SK-N-SH treated with all-trans-retinoic acid at 6 μM for 48 hours (cell line): ENCODE measurements around the gene DAAM2.

Source experiments
- ATAC-seq: fragments of 200-7000 bp; cut with Tn5 transposase; 3 replicates; pipeline ENCODE4 v1.9.1; 2020; ENCODE audit warnings: mild to moderate bottlenecking, moderate library complexity
- ARNTL ChIP-seq: fragments of 450-650 bp; formaldehyde crosslinking; IDR thresholded peaks from 2 replicates; pipeline ENCODE4 v1.5.0; 2020; ENCODE audit warnings: low read depth, mild to moderate bottlenecking, moderate library complexity, borderline replicate concordance
- BACH2 ChIP-seq: fragments of 250-450 bp; sonication (Bioruptor Pico); IDR thresholded peaks from 2 replicates; pipeline ENCODE4 v1.9.0; 2021; ENCODE audit warnings: mild to moderate bottlenecking, borderline replicate concordance
- CSDC2 ChIP-seq: fragments of 250-450 bp; sonication (Bioruptor Pico); IDR thresholded peaks from 2 replicates; pipeline ENCODE4 v1.5.0; 2020; ENCODE audit warnings: mild to moderate bottlenecking, moderate library complexity
- ESRRG ChIP-seq: fragments of 250-450 bp; sonication (Bioruptor Pico); IDR thresholded peaks from 2 replicates; pipeline ENCODE4 v1.6.1; 2021; ENCODE audit warnings: mild to moderate bottlenecking
- GLIS3 ChIP-seq: fragments of 250-450 bp; sonication (Bioruptor Pico); IDR thresholded peaks from 2 replicates; pipeline ENCODE4 v1.5.0; 2020; ENCODE audit warnings: mild to moderate bottlenecking, moderate library complexity
- ISL1 ChIP-seq: fragments of 250-450 bp; sonication (Bioruptor Pico); IDR thresholded peaks from 2 replicates; pipeline ENCODE4 v2.1.2; 2022; ENCODE audit warnings: mild to moderate bottlenecking, moderate library complexity
- OSR1 ChIP-seq: fragments of 250-450 bp; sonication (Bioruptor Pico); IDR thresholded peaks from 2 replicates; pipeline ENCODE4 v1.8.0; 2022; ENCODE audit warnings: moderate library complexity, mild to moderate bottlenecking, inconsistent platforms
- POU6F1 ChIP-seq: fragments of 250-450 bp; sonication (Bioruptor Pico); IDR thresholded peaks from 2 replicates; pipeline ENCODE4 v1.8.0; 2021; ENCODE audit warnings: low read depth, mild to moderate bottlenecking, moderate library complexity, borderline replicate concordance
- PPARA ChIP-seq: fragments of 250-450 bp; sonication (Bioruptor Pico); IDR thresholded peaks from 2 replicates; pipeline ENCODE4 v1.5.0; 2020; ENCODE audit warnings: mild to moderate bottlenecking, borderline replicate concordance
- RARB ChIP-seq: fragments of 250-450 bp; sonication (Bioruptor Pico); IDR thresholded peaks from 2 replicates; pipeline ENCODE4 v1.8.0; 2021; ENCODE audit warnings: mild to moderate bottlenecking, moderate library complexity
- SNAI2 ChIP-seq: fragments of 250-450 bp; sonication (Bioruptor Pico); IDR thresholded peaks from 2 replicates; pipeline ENCODE4 v1.5.0; 2020; ENCODE audit warnings: mild to moderate bottlenecking, moderate library complexity
- TCF4 ChIP-seq: fragments of 250-450 bp; sonication (Bioruptor Pico); IDR thresholded peaks from 2 replicates; pipeline ENCODE4 v1.8.0; 2021; ENCODE audit warnings: mild to moderate bottlenecking, moderate library complexity, borderline replicate concordance
- TOX ChIP-seq: fragments of 250-450 bp; sonication (Bioruptor Pico); IDR thresholded peaks from 2 replicates; pipeline ENCODE4 v1.8.0; 2021; ENCODE audit warnings: mild to moderate bottlenecking, moderate library complexity, borderline replicate concordance
- TSHZ2 ChIP-seq: fragments of 250-450 bp; sonication (Bioruptor Pico); IDR thresholded peaks from 2 replicates; pipeline ENCODE4 v1.5.0; 2020; ENCODE audit warnings: mild to moderate bottlenecking, moderate library complexity
- ZFP3 ChIP-seq: fragments of 250-450 bp; sonication (Bioruptor Pico); IDR thresholded peaks from 2 replicates; pipeline ENCODE4 v1.5.0; 2020; ENCODE audit warnings: mild to moderate bottlenecking, moderate library complexity
- ZFP30 ChIP-seq: fragments of 450-650 bp; formaldehyde crosslinking; IDR thresholded peaks from 2 replicates; pipeline ENCODE4 v1.5.0; 2022; ENCODE audit warnings: mild to moderate bottlenecking, moderate library complexity
- ZNF565 ChIP-seq: fragments of 450-650 bp; formaldehyde crosslinking; conservative IDR thresholded peaks from 2 replicates; pipeline ENCODE4 v1.5.0; 2020; ENCODE audit warnings: low read depth, mild to moderate bottlenecking, moderate library complexity
- ZNF70 ChIP-seq: fragments of 450-650 bp; formaldehyde crosslinking; IDR thresholded peaks from 2 replicates; pipeline ENCODE4 v1.5.0; 2020; ENCODE audit warnings: mild to moderate bottlenecking, moderate library complexity
- ZNF8 ChIP-seq: fragments of 450-650 bp; formaldehyde crosslinking; IDR thresholded peaks from 2 replicates; pipeline ENCODE4 v1.5.0; 2020; ENCODE audit warnings: mild to moderate bottlenecking, moderate library complexity
- TF ChIP-seq, protein P1 (sequence below): fragments of 250-450 bp; sonication (Bioruptor Pico); IDR thresholded peaks from 2 replicates; pipeline ENCODE4 v1.5.1; 2021; ENCODE audit warnings: mild to moderate bottlenecking, moderate library complexity
- TF ChIP-seq, protein P2 (sequence below): fragments of 250-450 bp; sonication (Bioruptor Pico); IDR thresholded peaks from 2 replicates; pipeline ENCODE4 v1.5.1; 2020; ENCODE audit warnings: low read depth, mild to moderate bottlenecking, moderate library complexity
- TF ChIP-seq, protein P3 (sequence below): fragments of 250-450 bp; sonication (Bioruptor Pico); IDR thresholded peaks from 2 replicates; pipeline ENCODE4 v1.8.0; 2020; ENCODE audit warnings: mild to moderate bottlenecking, moderate library complexity, borderline replicate concordance

DAAM2 gene

GRCh38 chr6:39835821-39836295, 43.7 kb downstream of the DAAM2 start:
- TF ChIP-seq TOX (CRISPR knock-in tag) (no peak), ARNTL (CRISPR knock-in tag) (no peak), TSHZ2 (CRISPR knock-in tag) (no peak), ZFP3 (no peak), SNAI2 (CRISPR knock-in tag) (no peak), ZFP30 (CRISPR knock-in tag) (no peak), ZNF565 (CRISPR knock-in tag) (no peak), BACH2 (CRISPR knock-in tag) (no peak), RARB (CRISPR knock-in tag) (no peak), PPARA (CRISPR knock-in tag) (no peak), GLIS3 (CRISPR knock-in tag) (no peak)
- TF ChIP-seq, protein P1, sequence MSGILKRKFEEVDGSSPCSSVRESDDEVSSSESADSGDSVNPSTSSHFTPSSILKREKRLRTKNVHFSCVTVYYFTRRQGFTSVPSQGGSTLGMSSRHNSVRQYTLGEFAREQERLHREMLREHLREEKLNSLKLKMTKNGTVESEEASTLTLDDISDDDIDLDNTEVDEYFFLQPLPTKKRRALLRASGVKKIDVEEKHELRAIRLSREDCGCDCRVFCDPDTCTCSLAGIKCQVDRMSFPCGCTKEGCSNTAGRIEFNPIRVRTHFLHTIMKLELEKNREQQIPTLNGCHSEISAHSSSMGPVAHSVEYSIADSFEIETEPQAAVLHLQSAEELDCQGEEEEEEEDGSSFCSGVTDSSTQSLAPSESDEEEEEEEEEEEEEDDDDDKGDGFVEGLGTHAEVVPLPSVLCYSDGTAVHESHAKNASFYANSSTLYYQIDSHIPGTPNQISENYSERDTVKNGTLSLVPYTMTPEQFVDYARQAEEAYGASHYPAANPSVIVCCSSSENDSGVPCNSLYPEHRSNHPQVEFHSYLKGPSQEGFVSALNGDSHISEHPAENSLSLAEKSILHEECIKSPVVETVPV (CRISPR knock-in tag) = no peak
- TF ChIP-seq, protein P2, sequence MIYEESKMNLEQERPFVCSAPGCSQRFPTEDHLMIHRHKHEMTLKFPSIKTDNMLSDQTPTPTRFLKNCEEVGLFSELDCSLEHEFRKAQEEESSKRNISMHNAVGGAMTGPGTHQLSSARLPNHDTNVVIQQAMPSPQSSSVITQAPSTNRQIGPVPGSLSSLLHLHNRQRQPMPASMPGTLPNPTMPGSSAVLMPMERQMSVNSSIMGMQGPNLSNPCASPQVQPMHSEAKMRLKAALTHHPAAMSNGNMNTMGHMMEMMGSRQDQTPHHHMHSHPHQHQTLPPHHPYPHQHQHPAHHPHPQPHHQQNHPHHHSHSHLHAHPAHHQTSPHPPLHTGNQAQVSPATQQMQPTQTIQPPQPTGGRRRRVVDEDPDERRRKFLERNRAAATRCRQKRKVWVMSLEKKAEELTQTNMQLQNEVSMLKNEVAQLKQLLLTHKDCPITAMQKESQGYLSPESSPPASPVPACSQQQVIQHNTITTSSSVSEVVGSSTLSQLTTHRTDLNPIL (CRISPR knock-in tag) = no peak
- no peak for ATAC-seq

DNA sequence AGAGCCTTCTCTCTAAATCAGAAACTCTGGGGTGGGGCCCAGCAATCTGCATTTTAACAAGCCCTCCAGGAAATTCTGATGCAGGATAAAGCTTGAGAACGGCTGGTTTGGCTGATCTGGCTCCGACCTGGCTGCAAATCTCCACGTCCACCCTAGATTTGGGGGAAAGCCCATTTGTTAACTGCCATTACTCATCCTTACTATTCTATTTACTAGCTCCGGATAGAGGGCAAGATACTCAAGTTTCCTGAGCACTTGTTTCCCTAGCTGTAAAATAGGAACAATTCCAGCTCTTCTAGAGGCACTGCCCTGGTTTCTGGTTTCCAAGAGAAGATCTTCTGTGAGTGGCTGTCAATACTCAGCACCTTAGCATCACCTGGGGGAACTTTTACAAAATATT, 44.4 kb downstream of the DAAM2 start:
- TF ChIP-seq, protein P3, sequence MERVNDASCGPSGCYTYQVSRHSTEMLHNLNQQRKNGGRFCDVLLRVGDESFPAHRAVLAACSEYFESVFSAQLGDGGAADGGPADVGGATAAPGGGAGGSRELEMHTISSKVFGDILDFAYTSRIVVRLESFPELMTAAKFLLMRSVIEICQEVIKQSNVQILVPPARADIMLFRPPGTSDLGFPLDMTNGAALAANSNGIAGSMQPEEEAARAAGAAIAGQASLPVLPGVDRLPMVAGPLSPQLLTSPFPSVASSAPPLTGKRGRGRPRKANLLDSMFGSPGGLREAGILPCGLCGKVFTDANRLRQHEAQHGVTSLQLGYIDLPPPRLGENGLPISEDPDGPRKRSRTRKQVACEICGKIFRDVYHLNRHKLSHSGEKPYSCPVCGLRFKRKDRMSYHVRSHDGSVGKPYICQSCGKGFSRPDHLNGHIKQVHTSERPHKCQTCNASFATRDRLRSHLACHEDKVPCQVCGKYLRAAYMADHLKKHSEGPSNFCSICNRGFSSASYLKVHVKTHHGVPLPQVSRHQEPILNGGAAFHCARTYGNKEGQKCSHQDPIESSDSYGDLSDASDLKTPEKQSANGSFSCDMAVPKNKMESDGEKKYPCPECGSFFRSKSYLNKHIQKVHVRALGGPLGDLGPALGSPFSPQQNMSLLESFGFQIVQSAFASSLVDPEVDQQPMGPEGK (CRISPR knock-in tag) = no peak
- TF ChIP-seq GLIS3 (CRISPR knock-in tag) (no peak), ZNF565 (CRISPR knock-in tag) (no peak)
- TF ChIP-seq, all 23 proteins: peak for 0
- no peak for ATAC-seq

- no peak for ATAC-seq
- TF ChIP-seq BACH2 (CRISPR knock-in tag) = no peak
- no peak for TF ChIP-seq POU6F1 (CRISPR knock-in tag)
- TF ChIP-seq ZNF8 (CRISPR knock-in tag) = no peak
- no peak for TF ChIP-seq TOX (CRISPR knock-in tag)
- TF ChIP-seq ARNTL (CRISPR knock-in tag) = no peak
- no peak for TF ChIP-seq OSR1 (CRISPR knock-in tag)
- TF ChIP-seq ZNF565 (CRISPR knock-in tag) = no peak
- no peak for TF ChIP-seq SNAI2 (CRISPR knock-in tag)
- TF ChIP-seq CSDC2 (CRISPR knock-in tag) = no peak
- TF ChIP-seq, protein P2 (CRISPR knock-in tag) = no peak
- no peak for TF ChIP-seq TCF4
- TF ChIP-seq ZNF70 = no peak
- TF ChIP-seq PPARA (CRISPR knock-in tag) = no peak
- TF ChIP-seq ZFP30 (CRISPR knock-in tag) = no peak
- TF ChIP-seq, protein P1 (CRISPR knock-in tag) = no peak
- no peak for TF ChIP-seq ISL1
- TF ChIP-seq ESRRG (CRISPR knock-in tag) = no peak
- TF ChIP-seq, all 23 proteins: peak for 0
Observed at GRCh38 chr6:39839445-39839844, 47.3 kb downstream of the DAAM2 start.
